Astrocyte (in vitro differentiated cells and primary cell): ENCODE measurements around the gene MORN5. TPM values are rescaled to one million over a fixed set of nuclear protein-coding genes. Genes with fewer than 3 reads are reported as not detected.

Experiments
- DNase-seq: peaks from one replicate; pipeline ENCODE4 v3.0.0-alpha.2; 2010; ENCODE audit warnings: low read depth
- FAIRE-seq: peaks from 2 replicates; lab custom pipeline; 2011; peaks lifted over from hg19 to GRCh38; lab: Jason Lieb, UNC
- H2AFZ ChIP-seq: 2 replicates; pipeline ENCODE4 v1.6.0; 2012; ENCODE audit warnings: low read depth, low read length, inconsistent platforms
- H3K27ac ChIP-seq: 2 replicates; pipeline ENCODE4 v1.5.1; 2011; ENCODE audit warnings: low read depth, low read length, inconsistent platforms
- H3K27me3 ChIP-seq: 2 replicates; pipeline ENCODE4 v1.6.0; 2011; ENCODE audit warnings: low read length, inconsistent platforms; ENCODE audit not compliant: insufficient read depth
- H3K36me3 ChIP-seq: 2 replicates; pipeline ENCODE4 v1.5.1; 2011; ENCODE audit warnings: low read length, inconsistent platforms; ENCODE audit not compliant: insufficient read depth
- H3K4me1 ChIP-seq: 2 replicates; pipeline ENCODE4 v1.5.1; 2011; ENCODE audit warnings: low read length, inconsistent platforms; ENCODE audit not compliant: insufficient read depth
- H3K4me2 ChIP-seq: 2 replicates; pipeline ENCODE4 v1.6.0; 2012; ENCODE audit warnings: low read length, inconsistent platforms
- H3K4me3 ChIP-seq: 2 replicates; pipeline ENCODE4 v1.5.1; 2011; ENCODE audit warnings: low read depth, mild to moderate bottlenecking, low read length, inconsistent platforms; ENCODE audit not compliant: insufficient read depth
- H3K79me2 ChIP-seq: 2 replicates; pipeline ENCODE4 v1.6.0; 2012; ENCODE audit warnings: mild to moderate bottlenecking, low read length, inconsistent platforms; ENCODE audit not compliant: insufficient read depth
- H3K9ac ChIP-seq: 2 replicates; pipeline ENCODE4 v1.6.0; 2012; ENCODE audit warnings: mild to moderate bottlenecking, low read length, inconsistent platforms
- H3K9me3 ChIP-seq: 2 replicates; pipeline ENCODE4 v1.5.1; 2012; ENCODE audit warnings: low read depth, mild to moderate bottlenecking, low read length, inconsistent platforms; ENCODE audit not compliant: insufficient read depth
- H4K20me1 ChIP-seq: 2 replicates; pipeline ENCODE4 v1.6.0; 2012; ENCODE audit warnings: low read length, inconsistent platforms; ENCODE audit not compliant: insufficient read depth
- H3K27ac Mint-ChIP-seq: one replicate; pipeline ENCODE4 v1.8.0; 2021; ENCODE audit warnings: mild to moderate bottlenecking, mixed read lengths; ENCODE audit not compliant: unreplicated experiment
- H3K27me3 Mint-ChIP-seq: one replicate; pipeline ENCODE4 v1.8.0; 2021; ENCODE audit warnings: low read depth, mixed read lengths; ENCODE audit not compliant: unreplicated experiment
- H3K36me3 Mint-ChIP-seq: one replicate; pipeline ENCODE4 v1.8.0; 2021; ENCODE audit warnings: low read depth, mixed read lengths; ENCODE audit not compliant: unreplicated experiment
- H3K4me1 Mint-ChIP-seq: one replicate; pipeline ENCODE4 v1.8.0; 2021; ENCODE audit warnings: low read depth, mixed read lengths; ENCODE audit not compliant: unreplicated experiment
- H3K4me3 Mint-ChIP-seq: one replicate; pipeline ENCODE4 v1.8.0; 2021; ENCODE audit warnings: mild to moderate bottlenecking, moderate library complexity, mixed read lengths; ENCODE audit not compliant: unreplicated experiment
- H3K9me3 Mint-ChIP-seq: one replicate; pipeline ENCODE4 v1.8.0; 2021; ENCODE audit warnings: mild to moderate bottlenecking, mixed read lengths; ENCODE audit not compliant: unreplicated experiment
- EZH2 ChIP-seq: IDR thresholded peaks from 2 replicates; pipeline ENCODE4 v1.6.1; 2012; ENCODE audit warnings: mild to moderate bottlenecking, low read length, inconsistent platforms; ENCODE audit not compliant: insufficient read depth
- total RNA-seq: library from RNA; stranded (reverse); gene quantifications from 2 replicates; pipeline ENCODE4 v1.2.1, GENCODE V29; 2021
- TF ChIP-seq, protein P1 (sequence below): IDR thresholded peaks from 2 replicates; pipeline ENCODE4 v1.5.1; 2011; ENCODE audit warnings: low read depth, mild to moderate bottlenecking, inconsistent platforms, low read length, moderate library complexity; ENCODE audit not compliant: insufficient read depth

The MORN5 gene
- total RNA-seq, 1 donor from 2014 or later, result not detected

- peak overlapping the region; percentile 88 for H3K27ac Mint-ChIP-seq
- peaks cover 2% of the 10 kb centered on the region for H3K4me1 Mint-ChIP-seq
- Histone ChIP-seq H3K9ac (no peak overlapping the region), H3K79me2 (peaks cover 33% of the 10 kb centered on the region), H3K27me3 (peaks cover 8% of the 10 kb centered on the region), H3K27ac (no peak overlapping the region), H2AFZ (peak overlapping the region; percentile 95), H3K36me3 (no peaks in the 10 kb centered on the region), H3K9me3 (no peaks in the 10 kb centered on the region), H3K4me1 (peaks cover 3% of the 10 kb centered on the region), H4K20me1 (peaks cover 24% of the 10 kb centered on the region), H3K4me2 (peak overlapping the region; percentile 89), H3K4me3 (peak overlapping the region; percentile 93)
- peak overlapping the region; percentile 96 for H3K4me3 Mint-ChIP-seq
- no peak for DNase-seq
- TF ChIP-seq, protein P1, sequence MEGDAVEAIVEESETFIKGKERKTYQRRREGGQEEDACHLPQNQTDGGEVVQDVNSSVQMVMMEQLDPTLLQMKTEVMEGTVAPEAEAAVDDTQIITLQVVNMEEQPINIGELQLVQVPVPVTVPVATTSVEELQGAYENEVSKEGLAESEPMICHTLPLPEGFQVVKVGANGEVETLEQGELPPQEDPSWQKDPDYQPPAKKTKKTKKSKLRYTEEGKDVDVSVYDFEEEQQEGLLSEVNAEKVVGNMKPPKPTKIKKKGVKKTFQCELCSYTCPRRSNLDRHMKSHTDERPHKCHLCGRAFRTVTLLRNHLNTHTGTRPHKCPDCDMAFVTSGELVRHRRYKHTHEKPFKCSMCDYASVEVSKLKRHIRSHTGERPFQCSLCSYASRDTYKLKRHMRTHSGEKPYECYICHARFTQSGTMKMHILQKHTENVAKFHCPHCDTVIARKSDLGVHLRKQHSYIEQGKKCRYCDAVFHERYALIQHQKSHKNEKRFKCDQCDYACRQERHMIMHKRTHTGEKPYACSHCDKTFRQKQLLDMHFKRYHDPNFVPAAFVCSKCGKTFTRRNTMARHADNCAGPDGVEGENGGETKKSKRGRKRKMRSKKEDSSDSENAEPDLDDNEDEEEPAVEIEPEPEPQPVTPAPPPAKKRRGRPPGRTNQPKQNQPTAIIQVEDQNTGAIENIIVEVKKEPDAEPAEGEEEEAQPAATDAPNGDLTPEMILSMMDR, result no peak
- no peak for TF ChIP-seq EZH2
- peaks cover 17% of the 10 kb centered on the region for H3K27me3 Mint-ChIP-seq
- H3K9me3 Mint-ChIP-seq, result peaks cover 13% of the 10 kb centered on the region
- H3K36me3 Mint-ChIP-seq, result no peaks in the 10 kb centered on the region
- no peak for FAIRE-seq
Observed at GRCh38 chr9:122159925-122160246, 178 bp downstream of the MORN5 start.

- H3K4me3 ChIP-seq, result no peak overlapping the region
- H4K20me1 ChIP-seq, result peaks cover 9% of the 10 kb centered on the region
- no peak overlapping the region for H3K9ac ChIP-seq
- no peak overlapping the region for H2AFZ ChIP-seq
- no peak for DNase-seq
- H3K4me1 Mint-ChIP-seq, result peaks cover 2% of the 10 kb centered on the region
- H3K9me3 ChIP-seq, result no peaks in the 10 kb centered on the region
- TF ChIP-seq, protein P1, result no peak
- no peak for TF ChIP-seq EZH2
- no peaks in the 10 kb centered on the region for H3K36me3 ChIP-seq
- peaks cover 2% of the 10 kb centered on the region for H3K36me3 Mint-ChIP-seq
- H3K79me2 ChIP-seq, result peaks cover 17% of the 10 kb centered on the region
- H3K4me1 ChIP-seq, result peaks cover 3% of the 10 kb centered on the region
- no peak overlapping the region for H3K27ac Mint-ChIP-seq
- no peak overlapping the region for H3K4me3 Mint-ChIP-seq
- H3K27me3 Mint-ChIP-seq, result peaks cover 27% of the 10 kb centered on the region
- peaks cover 13% of the 10 kb centered on the region for H3K27me3 ChIP-seq
- FAIRE-seq, result no peak
- no peak overlapping the region for H3K27ac ChIP-seq
- H3K4me2 ChIP-seq, result no peak overlapping the region
- peaks cover 19% of the 10 kb centered on the region for H3K9me3 Mint-ChIP-seq
Observed at GRCh38 chr9:122162415-122162814, 2.7 kb downstream of the MORN5 start.

GRCh38 chr9:122164286-122164685 lies 4.6 kb downstream of the MORN5 start:
- H3K27me3 ChIP-seq, result peaks cover 13% of the 10 kb centered on the region
- H3K79me2 ChIP-seq, result peaks cover 3% of the 10 kb centered on the region
- Mint-ChIP-seq H3K9me3 (peaks cover 23% of the 10 kb centered on the region), H3K4me1 (no peaks in the 10 kb centered on the region), H3K27ac (no peak overlapping the region), H3K36me3 (peaks cover 2% of the 10 kb centered on the region), H3K4me3 (no peak overlapping the region), H3K27me3 (peaks cover 27% of the 10 kb centered on the region)
- H2AFZ ChIP-seq, result no peak overlapping the region
- DNase-seq (no peak), FAIRE-seq (no peak)
- no peaks in the 10 kb centered on the region for H3K9me3 ChIP-seq
- H4K20me1 ChIP-seq, result no peaks in the 10 kb centered on the region
- H3K4me2 ChIP-seq, result no peak overlapping the region
- H3K36me3 ChIP-seq, result no peaks in the 10 kb centered on the region
- TF ChIP-seq, protein P1, result no peak
- no peak for TF ChIP-seq EZH2
- no peak overlapping the region for H3K4me3 ChIP-seq
- no peak overlapping the region for H3K9ac ChIP-seq
- H3K4me1 ChIP-seq, result peaks cover 3% of the 10 kb centered on the region
- no peak overlapping the region for H3K27ac ChIP-seq
